HFFc6 (cell line): Measurements from ENCODE around the gene AOPEP. TPM values are rescaled to one million over a fixed set of nuclear protein-coding genes. Genes with fewer than 3 reads are reported as not detected.

Experiments
- DNase-seq: peaks from one replicate; pipeline ENCODE4 v3.0.0-alpha.2; 2018
- H3K27ac Mint-ChIP-seq: 2 replicates; pipeline ENCODE4 v1.8.0; 2020; ENCODE audit warnings: mild to moderate bottlenecking, mixed read lengths
- H3K27me3 Mint-ChIP-seq: 2 replicates; pipeline ENCODE4 v1.8.0; 2021; ENCODE audit warnings: mild to moderate bottlenecking, moderate library complexity, mixed read lengths; ENCODE audit not compliant: insufficient read depth
- H3K36me3 Mint-ChIP-seq: 2 replicates; pipeline ENCODE4 v1.8.0; 2021; ENCODE audit warnings: low read depth, mixed read lengths
- H3K4me1 Mint-ChIP-seq: 2 replicates; pipeline ENCODE4 v1.8.0; 2020; ENCODE audit warnings: low read depth, mixed read lengths
- H3K4me3 Mint-ChIP-seq: 2 replicates; pipeline ENCODE4 v1.8.0; 2020; ENCODE audit warnings: mild to moderate bottlenecking, moderate library complexity, mixed read lengths
- H3K9me3 Mint-ChIP-seq: 2 replicates; pipeline ENCODE4 v1.8.0; 2020; ENCODE audit warnings: mild to moderate bottlenecking, mixed read lengths
- CTCF ChIP-seq: fragments of 200-600 bp; sonication (generic); IDR thresholded peaks from 2 replicates; pipeline ENCODE4 v1.5.0; 2021; ENCODE audit warnings: antibody characterized with exemption, mild to moderate bottlenecking
- total RNA-seq, 6 experiments: library from RNA; stranded (reverse); fragmentation: NEBNext Ultra II Directional; extraction: Animal tissue kit (Norgen Biotek cat#: 25700); gene quantifications; 2 replicates in 1 of 6; 3 replicates in 5 of 6; pipeline ENCODE4 v1.2.3, GENCODE V29; 2021

AOPEP gene
- total RNA-seq, 6 experiments from 2014 or later = 32.2 to 46.6 (median 36.3) TPM

DNA sequence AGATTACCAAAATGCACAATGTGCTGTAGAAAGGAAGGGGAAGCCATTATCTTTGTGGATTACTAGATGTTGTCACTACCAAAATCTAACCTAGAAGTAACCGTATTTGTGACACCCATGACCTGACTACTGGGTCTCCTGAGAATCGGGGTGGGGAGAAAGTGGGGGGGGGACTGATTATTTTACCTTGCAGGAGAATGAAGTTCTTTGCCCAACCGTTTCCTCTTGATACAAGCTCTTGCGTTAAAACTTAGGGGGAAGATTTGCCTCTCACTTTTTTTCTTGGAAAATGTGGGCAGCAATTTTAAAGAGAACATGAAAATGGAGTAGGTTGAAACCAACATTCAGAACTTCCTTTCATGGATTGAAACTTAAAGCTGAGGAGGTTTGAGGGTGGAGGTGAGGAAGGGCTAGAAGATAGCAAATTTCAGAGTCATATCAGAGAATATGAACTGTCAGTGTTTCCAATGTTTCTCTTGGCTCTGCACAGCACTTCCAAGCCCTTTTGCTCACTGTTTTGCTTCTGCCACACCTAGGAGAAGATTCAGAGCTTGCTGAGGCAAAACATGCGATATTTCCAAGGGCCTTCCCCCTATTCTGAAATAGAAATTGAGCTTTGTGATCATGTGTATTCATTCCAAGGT is 280.8 kb downstream of the AOPEP start:
- DNase-seq = no peak
- Mint-ChIP-seq H3K4me1 (peaks cover 65% of the 10 kb centered on the region), H3K9me3 (no peaks in the 10 kb centered on the region), H3K36me3 (peaks cover 45% of the 10 kb centered on the region), H3K27me3 (peaks cover 2% of the 10 kb centered on the region), H3K27ac (peak overlapping the region; percentile 94), H3K4me3 (peak overlapping the region; percentile 97)
- no peak for TF ChIP-seq CTCF

DNA sequence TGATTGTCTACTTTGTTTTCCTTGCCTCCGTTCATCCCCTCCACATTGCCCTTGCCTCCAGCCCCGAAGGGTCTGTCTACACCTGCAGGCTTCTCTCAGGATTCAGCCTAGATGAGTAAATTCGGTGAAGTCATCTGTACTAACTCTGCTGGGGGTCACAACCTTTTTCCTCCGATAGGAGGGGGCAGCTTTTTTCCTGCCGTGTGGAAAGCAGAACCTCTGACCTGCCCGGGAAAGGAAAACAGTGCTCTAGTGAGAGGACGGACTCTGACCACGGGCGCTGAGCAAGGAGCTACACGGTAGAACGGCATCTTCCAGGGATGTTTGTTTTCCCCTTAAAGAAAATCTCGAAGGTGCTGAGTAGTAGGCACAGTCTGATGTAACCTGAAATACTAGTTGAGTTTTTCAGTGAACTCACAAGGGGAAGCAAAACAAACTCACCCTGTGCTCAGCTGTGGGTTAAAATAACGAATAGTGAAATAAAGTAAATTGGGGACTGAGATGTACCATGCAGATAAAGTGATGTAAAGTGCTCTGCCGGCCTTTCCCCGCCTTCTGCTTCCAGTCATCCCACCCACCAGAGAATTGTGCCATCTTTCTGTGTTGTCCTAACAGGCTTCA is 281.8 kb downstream of the AOPEP start:
- Mint-ChIP-seq H3K27ac (peak overlapping the region; percentile 94), H3K36me3 (peaks cover 47% of the 10 kb centered on the region), H3K27me3 (peaks cover 2% of the 10 kb centered on the region), H3K4me1 (peaks cover 63% of the 10 kb centered on the region), H3K9me3 (no peaks in the 10 kb centered on the region), H3K4me3 (peak overlapping the region; percentile 97)
- no peak for DNase-seq
- no peak for TF ChIP-seq CTCF

DNA sequence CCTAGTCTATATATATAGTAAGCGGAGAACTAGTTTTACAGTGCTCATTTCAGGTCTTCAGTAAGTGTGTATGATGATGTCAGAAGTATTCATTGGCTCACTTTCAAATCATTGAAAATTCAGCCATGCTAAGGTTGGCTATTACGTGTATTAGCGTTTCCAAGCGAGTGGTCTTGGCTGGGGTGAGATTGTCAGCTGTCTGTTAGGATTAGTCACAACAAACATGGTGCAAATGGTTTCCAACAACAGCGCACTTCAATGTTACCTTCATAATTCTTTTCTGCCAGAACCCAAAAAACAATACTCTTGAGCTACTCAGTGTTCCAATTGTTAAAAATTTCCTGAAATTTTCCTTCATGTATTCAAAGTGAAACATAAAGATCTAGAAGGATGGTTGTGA is 283.0 kb downstream of the AOPEP start:
- H3K4me1 Mint-ChIP-seq = peaks cover 61% of the 10 kb centered on the region
- no peak overlapping the region for H3K27ac Mint-ChIP-seq
- no peak for TF ChIP-seq CTCF
- no peak overlapping the region for H3K4me3 Mint-ChIP-seq
- no peak for DNase-seq
- H3K27me3 Mint-ChIP-seq = peaks cover 2% of the 10 kb centered on the region
- H3K9me3 Mint-ChIP-seq = no peaks in the 10 kb centered on the region
- peaks cover 52% of the 10 kb centered on the region for H3K36me3 Mint-ChIP-seq

- Mint-ChIP-seq H3K4me1 (peaks cover 70% of the 10 kb centered on the region), H3K27ac (peak overlapping the region; percentile 16; the same call in 1 of the 2 replicates), H3K27me3 (peaks cover under 1% of the 10 kb centered on the region), H3K4me3 (no peak overlapping the region), H3K9me3 (no peaks in the 10 kb centered on the region), H3K36me3 (peaks cover 59% of the 10 kb centered on the region)
- DNase-seq = no peak
- TF ChIP-seq CTCF = no peak
These were observed 283.9 kb downstream of the AOPEP start for GRCh38 chr9:95010431-95010838.

DNA sequence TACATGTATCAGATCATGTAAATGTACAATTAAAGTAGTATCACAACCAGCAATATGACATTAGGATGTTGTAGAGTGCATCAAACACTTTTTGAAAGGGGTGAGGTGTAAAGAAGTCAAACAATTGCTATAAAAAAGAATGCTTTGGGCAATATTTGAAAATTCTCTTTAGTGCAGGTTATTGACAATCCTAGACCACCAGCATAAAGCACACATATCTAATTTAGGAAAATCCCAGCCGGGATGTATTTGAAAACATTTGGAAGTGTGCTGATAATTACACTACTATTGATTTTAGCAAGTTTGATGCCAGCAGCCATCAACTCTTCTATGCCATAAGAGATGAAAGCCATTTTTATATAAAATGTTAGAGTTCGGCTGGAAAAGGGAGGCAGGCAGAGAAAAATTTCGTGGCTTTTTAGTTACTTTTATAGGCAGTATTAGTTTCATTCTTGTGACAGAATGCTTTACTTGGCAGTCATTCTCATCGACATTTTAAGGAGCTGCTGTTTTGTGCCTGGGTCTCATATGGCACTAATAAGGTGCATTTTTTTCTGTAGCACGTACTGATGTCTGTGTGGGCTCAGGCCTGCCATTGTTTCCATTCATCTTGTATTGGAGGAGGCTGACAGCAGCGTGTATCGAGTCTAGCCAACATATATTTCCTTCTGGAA is 285.7 kb downstream of the AOPEP start:
- peak overlapping the region; percentile 16 for H3K27ac Mint-ChIP-seq
- H3K36me3 Mint-ChIP-seq = peaks cover 56% of the 10 kb centered on the region
- no peaks in the 10 kb centered on the region for H3K27me3 Mint-ChIP-seq

More for the DNA sequence above, 285.7 kb downstream of the AOPEP start:
- no peak for TF ChIP-seq CTCF
- no peaks in the 10 kb centered on the region for H3K9me3 Mint-ChIP-seq
- H3K4me1 Mint-ChIP-seq = peaks cover 71% of the 10 kb centered on the region
- no peak for DNase-seq
- H3K4me3 Mint-ChIP-seq = no peak overlapping the region
